Activated CD8-positive, alpha-beta memory T cell treated with anti-CD3 and anti-CD28 coated beads, Interleukin-2, amount 50 U/mL, for 1 hour (primary cell): ENCODE data around the gene KRT76.

Experiments used
- DNase-seq: peaks from one replicate; pipeline ENCODE4 v3.0.0-alpha.2; 2020; ENCODE audit errors: extremely low read depth

KRT76 gene

GRCh38 chr12:52776913-52777395 lies at the start of gene KRT76:
TSS of gene KRT76 (minus strand) at chr12:52777345. CDS start at chr12:52777291, 54 bp downstream.
- DNase-seq, result no peak

GRCh38 chr12:52825961-52826360 lies 48.8 kb upstream of the KRT76 start:
- DNase-seq, result no peak

- no peak for DNase-seq
Observed at GRCh38 chr12:52824741-52825410, 47.7 kb upstream of the KRT76 start.

- no peak for DNase-seq
Observed at GRCh38 chr12:52823761-52824450, 46.8 kb upstream of the KRT76 start.

GRCh38 chr12:52822771-52823510 lies 45.8 kb upstream of the KRT76 start:
- DNase-seq, result no peak

GRCh38 chr12:52821826-52822660 lies 44.9 kb upstream of the KRT76 start:
- DNase-seq, result no peak

- no peak for DNase-seq
Observed at GRCh38 chr12:52821071-52821730, 44.1 kb upstream of the KRT76 start.

- no peak for DNase-seq
Observed at GRCh38 chr12:52820521-52820920, 43.4 kb upstream of the KRT76 start.

GRCh38 chr12:52819731-52820510 lies 42.8 kb upstream of the KRT76 start:
- no peak for DNase-seq

- no peak for DNase-seq
Observed at GRCh38 chr12:52818887-52819420, 41.8 kb upstream of the KRT76 start.

- no peak for DNase-seq
Observed at GRCh38 chr12:52818388-52818787, 41.2 kb upstream of the KRT76 start.

- no peak for DNase-seq
Observed at GRCh38 chr12:52817699-52818238, 40.6 kb upstream of the KRT76 start.

- no peak for DNase-seq
Observed at GRCh38 chr12:52817003-52817698, 40.0 kb upstream of the KRT76 start.

- DNase-seq, result no peak
Observed at GRCh38 chr12:52815676-52816588, 38.8 kb upstream of the KRT76 start.

GRCh38 chr12:52815161-52815560 lies 38.0 kb upstream of the KRT76 start:
- no peak for DNase-seq

- DNase-seq, result no peak
Observed at GRCh38 chr12:52814710-52815155, 37.6 kb upstream of the KRT76 start.

- no peak for DNase-seq
Observed at GRCh38 chr12:52813885-52814709, 37.0 kb upstream of the KRT76 start, which contains the start of gene KRT4. TSS of gene KRT4 (minus strand) at chr12:52814116. CDS start at chr12:52814058, 58 bp downstream.
